Stimulated activated CD8-positive, alpha-beta memory T cell treated with anti-CD3 and anti-CD28 coated beads, Interleukin-4, amount 100 ng/mL, for 48 hours (primary cell): ENCODE results near the gene DNAJC5G.

Source experiments
- DNase-seq: peaks from one replicate; pipeline ENCODE4 v3.0.0-alpha.2; 2020

Gene DNAJC5G, protein sequence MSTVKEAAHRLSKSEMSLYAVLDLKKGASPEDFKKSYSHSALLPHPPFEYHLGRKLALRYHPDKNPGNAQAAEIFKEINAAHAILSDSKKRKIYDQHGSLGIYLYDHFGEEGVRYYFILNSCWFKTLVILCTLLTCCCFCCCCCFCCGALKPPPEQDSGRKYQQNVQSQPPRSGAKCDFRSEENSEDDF

DNA sequence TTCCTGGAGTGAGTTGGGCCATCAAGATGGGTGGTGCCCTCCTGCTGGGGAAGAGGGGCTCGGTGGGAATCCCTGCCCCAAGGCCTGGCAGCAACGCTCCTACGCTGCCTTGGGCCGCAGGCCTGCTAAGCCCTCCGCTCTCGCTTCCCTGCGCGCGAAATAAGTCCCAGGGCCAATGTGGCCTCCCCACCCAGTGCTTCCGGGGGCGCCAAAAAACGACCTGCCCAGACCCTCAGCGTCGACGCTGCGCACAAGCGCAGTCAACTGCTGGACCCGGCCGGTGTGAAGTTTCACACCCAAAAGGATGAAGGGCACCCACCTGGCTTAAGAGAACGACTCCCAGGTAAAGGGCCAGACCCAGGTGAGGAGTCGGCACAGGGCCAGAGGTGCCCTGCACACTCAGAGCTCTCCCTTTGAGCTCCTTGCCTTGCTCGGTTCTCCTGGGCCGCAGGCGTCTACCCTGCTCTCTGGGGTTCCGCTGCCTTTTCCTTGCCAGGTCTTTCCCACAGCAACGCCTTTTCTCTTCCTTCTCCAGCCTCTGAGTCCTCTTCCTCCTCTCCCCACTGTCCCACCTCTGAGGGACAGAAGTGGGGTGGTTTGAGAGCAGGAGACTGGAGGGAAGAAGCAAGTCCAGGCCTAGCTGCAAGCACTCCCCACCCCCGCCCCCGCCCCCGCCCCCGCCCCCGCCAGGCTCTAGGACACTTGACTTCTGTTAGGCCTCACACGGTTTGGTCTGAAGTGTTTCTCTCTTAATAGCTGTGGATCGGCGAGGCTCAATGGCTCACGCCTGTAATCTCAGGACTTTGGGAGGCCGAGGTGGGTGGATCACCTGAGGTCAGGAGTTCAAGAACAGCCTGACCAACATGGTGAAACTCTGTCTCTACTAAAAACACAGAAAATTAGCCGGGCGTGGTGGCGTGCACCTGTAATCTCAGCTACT, at the start of gene DNAJC5G:
Gene DNAJC5G (plus strand): TSS at position 223 of the 940 bp plus-strand sequence. CDS start 1,296 bp downstream, outside the sequence.
- no peak for DNase-seq

DNA sequence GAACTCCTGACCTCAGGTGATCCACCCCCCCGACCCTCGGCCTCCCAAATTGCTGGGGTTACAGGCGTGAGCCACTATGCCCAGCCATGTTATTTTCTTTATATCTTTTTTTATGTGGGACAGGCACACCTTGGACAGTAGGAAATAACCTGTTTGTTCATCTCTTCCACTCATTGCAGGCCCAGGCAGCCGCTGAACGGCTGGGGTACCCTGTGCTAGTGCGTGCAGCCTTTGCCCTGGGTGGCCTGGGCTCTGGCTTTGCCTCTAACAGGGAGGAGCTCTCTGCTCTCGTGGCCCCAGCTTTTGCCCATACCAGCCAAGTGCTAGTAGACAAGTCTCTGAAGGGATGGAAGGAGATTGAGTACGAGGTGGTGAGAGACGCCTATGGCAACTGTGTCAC, 49.7 kb upstream of the DNAJC5G start:
- no peak for DNase-seq

DNA sequence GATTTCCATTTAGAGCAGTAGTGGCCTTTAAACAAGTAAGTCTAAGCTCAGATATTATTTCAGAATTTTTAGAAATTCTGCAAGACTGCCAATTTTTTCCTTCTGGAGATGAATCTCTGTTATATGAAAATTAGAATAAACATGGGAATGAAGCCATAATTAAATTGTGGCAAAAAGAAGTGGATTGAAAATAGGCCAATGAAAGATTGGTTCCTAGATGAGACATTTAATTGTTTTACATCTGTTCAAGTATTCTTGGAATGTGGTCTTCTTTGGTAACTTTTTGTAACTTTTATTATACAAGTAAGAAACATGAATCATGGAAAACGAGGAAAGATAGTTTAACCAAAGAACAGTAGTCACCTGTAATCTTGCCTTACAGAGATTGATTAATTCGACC, 47.7 kb upstream of the DNAJC5G start:
- DNase-seq: no peak

DNA sequence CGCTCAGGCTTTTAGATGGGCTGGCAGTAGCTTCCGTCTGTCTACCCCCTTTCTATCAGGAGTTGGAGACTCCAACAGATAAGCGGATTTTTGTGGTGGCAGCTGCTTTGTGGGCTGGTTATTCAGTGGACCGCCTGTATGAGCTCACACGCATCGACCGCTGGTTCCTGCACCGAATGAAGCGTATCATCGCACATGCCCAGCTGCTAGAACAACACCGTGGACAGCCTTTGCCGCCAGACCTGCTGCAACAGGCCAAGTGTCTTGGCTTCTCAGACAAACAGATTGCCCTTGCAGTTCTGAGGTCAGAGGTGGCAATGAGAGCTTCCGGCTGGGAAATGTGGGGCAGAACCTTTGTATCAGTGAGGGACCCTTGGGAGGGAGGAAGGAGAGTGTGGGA, 43.3 kb upstream of the DNAJC5G start:
- DNase-seq: no peak

DNA sequence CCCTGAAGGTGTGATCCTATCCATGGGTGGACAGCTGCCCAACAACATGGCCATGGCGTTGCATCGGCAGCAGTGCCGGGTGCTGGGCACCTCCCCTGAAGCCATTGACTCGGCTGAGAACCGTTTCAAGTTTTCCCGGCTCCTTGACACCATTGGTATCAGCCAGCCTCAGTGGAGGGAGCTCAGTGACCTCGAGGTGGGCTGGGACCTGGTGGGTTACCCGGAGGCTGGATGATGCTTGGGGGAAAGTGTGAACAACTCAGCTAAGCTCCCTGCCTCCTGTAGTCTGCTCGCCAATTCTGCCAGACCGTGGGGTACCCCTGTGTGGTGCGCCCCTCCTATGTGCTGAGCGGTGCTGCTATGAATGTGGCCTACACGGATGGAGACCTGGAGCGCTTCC, 41.9 kb upstream of the DNAJC5G start:
- DNase-seq: no peak

DNA sequence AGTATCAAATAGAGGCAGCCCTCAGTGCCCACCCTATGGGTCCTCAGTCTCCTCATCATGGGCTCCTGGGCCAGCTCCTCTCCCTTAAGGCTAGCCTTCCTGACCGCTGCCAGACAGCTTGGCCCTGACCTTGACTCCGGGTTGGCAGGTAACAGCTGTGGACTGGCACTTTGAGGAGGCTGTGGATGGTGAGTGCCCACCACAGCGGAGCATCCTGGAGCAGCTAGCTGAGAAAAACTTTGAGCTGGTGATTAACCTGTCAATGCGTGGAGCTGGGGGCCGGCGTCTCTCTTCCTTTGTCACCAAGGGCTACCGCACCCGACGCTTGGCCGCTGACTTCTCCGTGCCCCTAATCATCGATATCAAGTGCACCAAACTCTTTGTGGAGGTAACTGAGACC, 39.1 kb upstream of the DNAJC5G start:
- DNase-seq: no peak

DNA sequence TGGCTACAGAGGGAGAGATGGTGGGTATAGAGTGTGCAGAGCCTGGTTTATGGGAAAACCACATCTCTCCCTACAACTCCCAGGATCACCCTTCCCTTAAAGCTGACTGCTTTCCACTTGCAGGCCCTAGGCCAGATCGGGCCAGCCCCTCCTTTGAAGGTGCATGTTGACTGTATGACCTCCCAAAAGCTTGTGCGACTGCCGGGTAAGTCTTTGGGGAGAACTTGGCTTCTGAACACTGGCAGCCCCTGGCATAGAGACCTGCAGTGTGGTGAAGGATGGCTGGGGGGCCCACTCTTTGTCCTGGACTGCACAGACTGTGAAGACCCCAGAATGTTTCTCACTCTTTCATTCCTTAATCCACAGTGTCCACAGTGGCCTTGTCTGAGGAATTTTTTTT, 38.6 kb upstream of the DNAJC5G start:
- no peak for DNase-seq

DNA sequence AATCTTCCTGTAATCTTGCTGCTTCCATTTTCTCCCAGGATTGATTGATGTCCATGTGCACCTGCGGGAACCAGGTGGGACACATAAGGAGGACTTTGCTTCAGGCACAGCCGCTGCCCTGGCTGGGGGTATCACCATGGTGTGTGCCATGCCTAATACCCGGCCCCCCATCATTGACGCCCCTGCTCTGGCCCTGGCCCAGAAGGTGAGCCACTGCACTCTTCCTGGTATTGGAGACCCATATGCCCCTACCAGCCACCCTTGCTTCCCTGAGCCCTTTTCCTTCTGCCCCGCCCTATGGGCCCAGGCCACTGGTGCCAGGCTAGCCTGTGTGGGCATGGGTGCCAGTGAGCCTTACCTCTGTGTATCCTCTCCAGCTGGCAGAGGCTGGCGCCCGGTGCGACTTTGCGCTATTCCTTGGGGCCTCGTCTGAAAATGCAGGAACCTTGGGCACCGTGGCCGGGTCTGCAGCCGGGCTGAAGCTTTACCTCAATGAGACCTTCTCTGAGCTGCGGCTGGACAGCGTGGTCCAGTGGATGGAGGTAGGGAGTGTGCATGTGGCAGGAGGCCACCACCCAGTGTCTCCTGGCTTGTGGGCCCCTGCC, 37.8 kb upstream of the DNAJC5G start:
- DNase-seq: no peak

DNA sequence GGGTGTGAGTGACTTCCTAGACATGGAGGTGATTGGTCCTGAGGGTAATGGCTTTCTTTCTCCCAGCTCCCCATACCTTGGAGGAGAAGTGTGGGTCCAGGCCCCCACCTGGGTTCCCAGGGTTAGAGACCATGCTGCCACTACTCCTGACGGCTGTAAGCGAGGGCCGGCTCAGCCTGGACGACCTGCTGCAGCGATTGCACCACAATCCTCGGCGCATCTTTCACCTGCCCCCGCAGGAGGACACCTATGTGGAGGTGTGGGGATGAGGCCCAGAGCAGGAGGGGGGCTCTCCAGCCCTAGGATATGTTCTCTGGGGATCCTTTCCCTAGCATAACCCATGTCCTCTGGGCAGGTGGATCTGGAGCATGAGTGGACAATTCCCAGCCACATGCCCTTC, 36.3 kb upstream of the DNAJC5G start:
- no peak for DNase-seq

DNA sequence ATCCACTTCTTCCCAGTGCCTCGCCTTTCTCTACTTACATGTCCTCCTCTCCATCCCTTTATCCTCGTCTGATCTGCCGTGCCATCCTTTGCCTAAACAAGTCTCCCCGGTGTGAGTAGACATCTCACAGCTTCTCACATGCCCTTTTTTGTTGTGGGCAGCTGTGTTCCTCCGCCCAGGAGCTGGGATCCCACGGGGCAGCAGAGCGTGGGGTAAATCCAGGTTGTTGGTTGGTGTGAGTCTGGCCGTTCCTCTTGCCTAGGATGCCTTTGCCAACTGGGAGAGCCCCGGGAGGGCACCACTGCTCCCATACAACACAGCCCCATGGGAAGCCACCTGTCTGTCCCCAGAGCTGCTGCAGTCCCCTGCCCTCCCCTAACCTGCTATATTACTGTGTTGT, 34.8 kb upstream of the DNAJC5G start:
- DNase-seq: no peak

DNA sequence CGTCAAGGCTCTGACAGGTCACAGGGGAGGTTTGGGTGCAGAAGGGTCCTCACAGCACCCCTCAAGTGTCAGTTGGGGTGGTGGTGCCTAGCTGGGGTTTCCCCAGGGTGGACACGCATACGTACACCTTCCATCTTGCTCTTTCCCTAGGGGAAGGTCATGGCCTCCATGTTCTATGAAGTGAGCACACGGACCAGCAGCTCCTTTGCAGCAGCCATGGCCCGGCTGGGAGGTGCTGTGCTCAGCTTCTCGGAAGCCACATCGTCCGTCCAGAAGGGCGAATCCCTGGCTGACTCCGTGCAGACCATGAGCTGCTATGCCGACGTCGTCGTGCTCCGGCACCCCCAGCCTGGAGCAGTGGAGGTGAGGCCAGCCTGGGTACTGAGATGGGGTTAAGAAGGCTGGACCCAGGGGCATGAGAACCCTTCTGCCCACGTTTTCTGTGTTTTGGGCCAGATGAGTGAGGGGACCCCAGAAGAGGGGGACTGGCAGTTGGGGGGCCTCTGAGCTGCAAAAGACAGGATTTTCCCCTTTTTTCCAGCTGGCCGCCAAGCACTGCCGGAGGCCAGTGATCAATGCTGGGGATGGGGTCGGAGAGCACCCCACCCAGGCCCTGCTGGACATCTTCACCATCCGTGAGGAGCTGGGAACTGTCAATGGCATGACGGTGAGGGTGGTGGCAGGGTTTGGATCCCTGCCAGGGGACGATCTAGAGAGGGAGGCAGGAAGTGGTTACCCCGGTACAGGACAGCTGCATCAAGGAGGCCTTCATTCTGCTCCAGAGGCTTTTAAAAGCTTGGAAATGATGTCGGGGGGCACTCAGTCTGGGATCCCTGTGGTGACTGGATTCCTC, 33.2 kb upstream of the DNAJC5G start:
- no peak for DNase-seq

DNA sequence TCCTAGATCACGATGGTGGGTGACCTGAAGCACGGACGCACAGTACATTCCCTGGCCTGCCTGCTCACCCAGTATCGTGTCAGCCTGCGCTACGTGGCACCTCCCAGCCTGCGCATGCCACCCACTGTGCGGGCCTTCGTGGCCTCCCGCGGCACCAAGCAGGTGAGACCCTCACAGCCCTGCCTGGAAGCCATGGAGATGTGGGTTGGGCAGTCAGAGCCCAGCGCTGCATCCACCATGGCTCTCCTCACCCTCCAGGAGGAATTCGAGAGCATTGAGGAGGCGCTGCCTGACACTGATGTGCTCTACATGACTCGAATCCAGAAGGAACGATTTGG, 32.6 kb upstream of the DNAJC5G start:
- DNase-seq: no peak

DNA sequence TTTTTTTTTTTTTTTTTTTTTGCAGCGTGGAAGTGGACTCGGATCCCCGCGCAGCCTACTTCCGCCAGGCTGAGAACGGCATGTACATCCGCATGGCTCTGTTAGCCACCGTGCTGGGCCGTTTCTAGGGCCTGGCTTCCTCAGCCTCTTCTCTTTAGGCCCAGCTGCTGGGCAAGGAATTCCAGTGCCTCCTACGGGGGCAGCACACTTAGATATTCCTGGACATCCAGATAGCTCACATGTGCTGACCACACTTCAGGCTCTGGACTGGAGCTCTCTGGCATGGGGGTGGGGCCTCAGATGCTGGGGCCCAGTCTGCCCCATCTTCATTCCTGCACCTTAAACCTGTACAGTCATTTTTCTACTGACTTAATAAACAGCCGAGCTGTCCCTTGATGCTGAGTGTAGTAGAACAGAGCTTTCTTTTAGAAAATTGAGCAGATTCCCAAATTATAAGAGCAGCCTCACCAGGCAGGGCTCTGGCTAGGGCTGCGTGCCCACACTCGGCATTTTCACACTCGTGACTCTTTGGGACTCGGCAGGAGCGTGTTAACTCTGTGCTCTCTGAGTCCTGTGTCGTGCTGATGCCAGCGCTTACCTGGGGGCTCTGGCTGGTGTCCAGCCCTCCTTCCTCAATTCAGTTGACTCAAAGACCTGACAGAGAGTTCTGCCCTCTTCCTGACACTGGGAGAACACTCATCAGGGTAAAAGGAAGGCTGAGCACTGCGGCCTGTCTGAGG, 31.7 kb upstream of the DNAJC5G start:
- DNase-seq: no peak

DNA sequence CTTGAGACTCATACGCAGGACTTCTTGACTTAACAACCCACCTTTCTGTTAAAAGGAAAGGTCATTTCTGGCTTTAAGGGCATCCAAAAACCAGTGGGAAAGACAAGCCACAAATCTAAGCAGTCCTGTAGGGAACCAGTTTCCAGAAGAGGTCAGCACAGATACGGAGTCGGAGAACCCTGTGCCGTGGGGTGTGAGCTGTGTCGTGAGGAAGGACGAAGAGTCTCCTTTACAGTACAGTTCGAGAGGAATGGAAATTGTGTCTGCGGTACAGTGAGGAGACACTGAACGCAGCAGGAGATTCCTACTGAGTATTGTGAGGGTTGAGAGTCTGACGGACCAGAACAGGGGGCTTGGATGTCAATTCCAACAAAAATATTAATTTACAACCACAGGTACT, 30.1 kb upstream of the DNAJC5G start:
- DNase-seq: no peak

DNA sequence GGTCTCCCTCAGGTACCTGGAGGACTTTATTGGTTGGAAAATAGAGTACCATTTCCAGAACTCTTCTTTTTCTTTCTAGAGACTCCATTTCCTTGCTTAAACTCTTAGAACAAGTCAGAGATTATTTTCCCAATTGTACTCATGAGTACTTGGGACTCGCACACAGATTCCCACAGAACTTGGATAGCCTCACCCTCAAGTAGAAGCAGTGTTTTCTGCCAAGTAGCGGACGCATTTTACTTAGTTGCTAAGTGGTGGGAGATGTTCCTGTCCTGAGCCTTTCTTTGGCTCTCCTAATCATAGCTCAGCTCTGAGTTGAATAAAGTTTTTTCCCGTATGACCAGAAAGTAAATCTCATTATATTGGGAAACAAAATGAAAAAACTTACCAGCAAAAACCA, 29.6 kb upstream of the DNAJC5G start:
- DNase-seq: no peak

DNA sequence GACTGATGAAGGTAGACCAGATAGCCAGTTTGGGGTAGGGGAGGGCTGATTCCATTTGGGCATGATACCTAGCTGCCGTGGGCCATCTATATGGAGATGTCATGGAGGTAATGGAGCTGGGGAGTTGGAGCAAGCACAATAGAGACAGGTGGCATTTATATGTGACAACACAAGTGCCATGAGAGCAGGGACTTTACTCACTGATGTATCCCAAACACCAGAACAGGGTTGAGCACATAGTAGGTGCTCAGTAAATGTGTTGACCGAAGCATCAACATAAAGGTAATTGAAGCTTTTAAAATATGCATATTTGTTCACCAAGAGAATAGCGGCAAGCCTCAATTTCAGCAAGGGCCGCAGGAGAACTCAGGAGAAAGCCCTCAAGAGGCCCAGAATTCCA, 27.3 kb upstream of the DNAJC5G start:
- no peak for DNase-seq

DNA sequence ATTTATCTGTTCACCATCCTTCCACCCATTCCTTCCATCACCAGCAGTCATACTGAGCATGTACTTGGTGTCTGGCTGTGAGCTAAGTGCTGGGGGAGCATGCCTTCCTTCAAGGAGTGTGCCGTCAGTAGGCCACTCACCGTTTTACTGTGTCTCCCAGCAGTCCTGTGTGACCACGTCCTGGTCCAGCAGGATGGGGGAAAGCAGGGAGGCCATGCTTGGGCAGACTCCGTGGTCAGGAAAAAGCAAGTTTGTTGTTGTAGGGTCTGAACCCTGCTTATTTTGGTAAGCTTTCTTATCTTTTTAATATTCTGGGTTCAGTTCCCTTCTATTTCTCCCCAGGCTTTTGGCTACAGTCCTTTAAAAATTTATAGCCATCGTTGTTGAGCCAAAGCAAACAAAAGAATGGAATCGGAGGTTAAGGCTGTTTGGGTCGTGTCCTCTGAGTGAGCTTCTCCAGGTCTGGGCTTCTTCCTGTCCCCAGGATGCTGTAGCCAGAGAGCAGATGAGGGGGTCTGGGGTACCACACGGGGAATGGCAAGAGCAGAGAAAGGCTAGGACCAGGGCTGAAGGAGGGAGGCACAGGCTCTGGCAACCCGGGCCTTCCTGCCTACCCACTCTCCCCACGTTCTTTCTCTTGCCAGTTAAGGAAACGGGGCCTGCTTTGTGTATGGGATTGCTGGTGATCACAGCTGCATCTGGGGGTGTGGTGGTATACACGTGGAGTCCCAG, 25.9 kb upstream of the DNAJC5G start:
- DNase-seq: no peak

DNA sequence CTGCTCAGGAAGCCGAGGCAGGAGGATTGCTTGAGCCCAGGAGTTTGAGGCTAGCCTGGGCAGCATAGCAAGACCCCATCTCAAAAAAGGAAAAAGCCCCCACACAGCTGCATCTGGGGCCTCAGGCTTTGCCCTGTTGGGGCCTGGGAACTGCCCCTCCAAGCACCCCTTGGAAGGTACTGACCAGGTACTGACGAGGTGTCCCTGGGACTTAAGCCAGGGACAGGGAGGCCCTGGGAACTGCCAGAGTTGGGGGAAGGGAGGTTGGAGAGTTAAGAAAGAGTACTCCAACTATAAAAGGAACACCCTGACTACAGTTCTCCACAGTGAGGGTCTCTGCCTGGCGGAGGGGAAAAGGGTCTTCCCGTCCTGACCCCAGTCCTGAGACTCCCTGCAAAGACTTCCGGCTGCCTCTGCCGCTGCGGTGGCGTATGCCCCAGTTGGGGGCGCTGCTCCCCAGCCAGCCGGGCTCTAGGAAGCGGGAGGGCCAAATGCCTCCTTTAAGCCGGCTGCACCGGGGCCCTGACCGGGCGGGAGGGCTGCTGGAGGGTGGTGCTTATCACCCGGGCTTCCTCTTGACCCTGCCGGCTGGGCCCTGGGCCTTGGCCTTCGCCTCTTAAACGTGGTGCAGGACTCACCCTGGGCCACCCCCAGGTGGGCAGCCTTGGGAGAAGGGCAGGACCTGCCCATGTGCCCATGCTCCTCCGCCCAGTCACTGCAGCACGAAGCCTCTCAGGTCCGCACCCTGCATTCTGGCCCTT, 25.2 kb upstream of the DNAJC5G start:
- DNase-seq: peak; percentile 80

DNA sequence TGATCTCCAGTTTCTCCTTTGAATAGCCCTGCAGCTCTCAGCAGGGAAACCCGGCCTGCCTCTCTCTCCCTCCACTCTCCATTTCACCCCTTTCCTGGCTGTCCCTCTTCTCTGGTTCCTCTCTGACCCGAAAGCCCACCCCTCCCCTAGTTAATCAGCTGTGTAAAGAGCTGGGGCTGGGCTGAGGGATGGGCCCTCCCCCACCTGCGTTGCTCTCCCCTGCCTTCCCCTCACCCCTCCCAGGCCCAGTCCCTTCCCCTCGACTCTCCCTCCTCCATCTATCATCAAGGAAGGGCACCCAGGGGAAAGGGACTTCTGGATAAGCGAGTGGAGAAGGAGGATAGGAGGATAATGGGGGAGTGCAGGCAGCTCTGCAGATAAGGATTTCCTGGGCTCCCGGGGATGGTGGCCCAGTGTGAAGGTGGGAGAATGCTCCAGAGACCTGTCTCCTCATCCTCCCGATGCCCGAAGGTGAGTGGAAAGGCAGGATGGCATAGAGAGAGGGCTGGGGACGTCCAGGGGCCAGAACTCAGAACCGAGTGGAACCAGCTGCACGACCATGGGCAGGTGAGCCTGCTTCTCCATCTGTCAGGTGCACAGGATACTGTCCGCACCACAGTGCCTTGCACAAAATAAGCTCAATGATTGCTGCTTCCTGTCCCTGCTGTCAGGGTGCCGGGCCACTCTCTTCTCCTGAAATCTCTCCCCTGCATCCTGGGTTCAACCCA, 24.4 kb upstream of the DNAJC5G start:
- no peak for DNase-seq

DNA sequence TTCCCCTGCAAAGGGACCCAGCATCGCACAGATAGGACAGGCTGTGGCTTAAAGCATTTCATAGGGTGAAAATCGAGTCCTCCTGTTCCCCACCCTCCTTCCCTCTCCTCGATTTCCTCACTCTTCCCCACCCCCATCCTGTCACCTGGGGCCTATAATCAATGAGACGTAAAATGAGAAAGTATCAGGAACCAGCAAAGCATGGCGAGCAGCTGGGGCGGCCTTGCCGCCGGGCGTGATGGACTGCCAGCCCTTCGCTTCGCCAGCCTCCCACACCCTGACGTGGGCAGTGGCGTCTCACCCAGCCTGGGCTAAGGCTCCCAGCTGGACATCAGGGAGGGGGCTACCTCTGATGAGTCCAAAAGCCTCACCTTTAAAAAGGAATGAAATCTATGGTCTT, 23.5 kb upstream of the DNAJC5G start:
- DNase-seq: no peak
